ENCODE results near the gene PRUNE2.

PRUNE2 gene

GRCh38 chr9:76787677-76788076, 118.2 kb downstream of the PRUNE2 start:
- no peaks in the 10 kb centered on the region for H3K36me3 ChIP-seq (ENCODE audit: control insufficient read depth, insufficient read depth, low read length)
- no peaks in the 10 kb centered on the region for H3K9me3 ChIP-seq (ENCODE audit: control insufficient read depth, low read length)
- H3K4me3 ChIP-seq (ENCODE audit: insufficient read depth, low read depth, low read length), result no peak overlapping the region
- no peaks in the 10 kb centered on the region for H3K27me3 ChIP-seq (ENCODE audit: control insufficient read depth, insufficient read depth, low read length, poor library complexity, severe bottlenecking)
- WGBS, 2 experiments, result 92 to 95% methylated on average over 11 of the region's 11 CpGs
- H3K27ac ChIP-seq (ENCODE audit: insufficient read depth, low read depth, low read length, poor library complexity, severe bottlenecking), result no peak overlapping the region
- H3K4me1 ChIP-seq (ENCODE audit: control insufficient read depth, insufficient read depth, low read length), result no peaks in the 10 kb centered on the region

GRCh38 chr9:76785501-76785900, 120.4 kb downstream of the PRUNE2 start:
- H3K27me3 ChIP-seq (ENCODE audit: control insufficient read depth, insufficient read depth, low read length, poor library complexity, severe bottlenecking), result no peaks in the 10 kb centered on the region
- no peaks in the 10 kb centered on the region for H3K9me3 ChIP-seq (ENCODE audit: control insufficient read depth, low read length)
- H3K4me3 ChIP-seq (ENCODE audit: insufficient read depth, low read depth, low read length), result no peak overlapping the region
- H3K4me1 ChIP-seq (ENCODE audit: control insufficient read depth, insufficient read depth, low read length), result no peaks in the 10 kb centered on the region
- 95 to 100% methylated on average over 1 of the region's 1 CpG for WGBS, 2 experiments
- no peak overlapping the region for H3K27ac ChIP-seq (ENCODE audit: insufficient read depth, low read depth, low read length, poor library complexity, severe bottlenecking)
- H3K36me3 ChIP-seq (ENCODE audit: control insufficient read depth, insufficient read depth, low read length), result no peaks in the 10 kb centered on the region

GRCh38 chr9:76784881-76785280, 121.0 kb downstream of the PRUNE2 start:
- no peaks in the 10 kb centered on the region for H3K27me3 ChIP-seq (ENCODE audit: control insufficient read depth, insufficient read depth, low read length, poor library complexity, severe bottlenecking)
- H3K4me1 ChIP-seq (ENCODE audit: control insufficient read depth, insufficient read depth, low read length), result no peaks in the 10 kb centered on the region

DNA sequence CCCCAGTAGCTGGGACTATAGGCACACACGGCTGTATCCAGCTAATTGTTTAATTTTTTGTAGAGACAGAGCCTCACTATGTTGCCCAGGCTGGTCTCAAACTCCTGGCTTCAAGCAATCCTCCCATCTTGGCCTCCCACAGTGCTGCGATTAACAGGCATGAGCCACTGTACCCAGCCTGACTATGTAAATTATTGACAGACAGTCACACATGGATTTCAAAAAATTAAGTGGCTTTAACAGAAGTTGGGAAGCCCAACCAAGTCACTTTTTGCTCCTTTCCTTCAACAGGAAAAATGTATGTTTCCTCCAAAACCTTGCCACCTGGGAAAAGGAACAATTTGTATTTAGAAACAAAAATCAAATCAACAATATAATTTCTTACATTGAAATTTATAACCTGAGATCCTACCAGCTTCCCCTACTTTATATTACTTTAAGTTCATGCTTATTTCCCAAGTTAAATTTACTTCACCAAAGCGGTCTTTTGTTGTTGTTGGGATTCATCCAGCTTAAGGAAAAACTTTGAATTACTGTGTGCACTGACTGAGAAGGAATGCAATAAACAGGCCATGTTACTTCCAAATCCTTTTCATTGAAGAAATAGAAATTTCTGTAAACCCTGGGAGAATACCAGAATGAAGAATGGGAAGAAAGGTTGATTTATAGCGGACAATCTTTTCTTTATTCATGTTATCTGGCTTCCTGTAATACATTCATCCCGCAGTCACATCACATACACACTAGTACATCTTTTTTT, 133.0 kb downstream of the PRUNE2 start:
- Histone ChIP-seq H3K4me1 (ENCODE audit: control insufficient read depth, insufficient read depth, low read length) (no peaks in the 10 kb centered on the region), H3K27me3 (ENCODE audit: control insufficient read depth, insufficient read depth, low read length, poor library complexity, severe bottlenecking) (no peaks in the 10 kb centered on the region), H3K36me3 (ENCODE audit: control insufficient read depth, insufficient read depth, low read length) (no peaks in the 10 kb centered on the region), H3K9me3 (ENCODE audit: control insufficient read depth, low read length) (no peaks in the 10 kb centered on the region), H3K4me3 (ENCODE audit: insufficient read depth, low read depth, low read length) (no peak overlapping the region), H3K27ac (ENCODE audit: insufficient read depth, low read depth, low read length, poor library complexity, severe bottlenecking) (no peak overlapping the region)
- 46 to 50% methylated on average over 2 to 4 of the region's 5 CpGs for WGBS, 2 experiments

More at GRCh38 chr9:76784881-76785280, 121.0 kb downstream of the PRUNE2 start:
- Histone ChIP-seq H3K27ac (ENCODE audit: insufficient read depth, low read depth, low read length, poor library complexity, severe bottlenecking) (no peak overlapping the region), H3K36me3 (ENCODE audit: control insufficient read depth, insufficient read depth, low read length) (no peaks in the 10 kb centered on the region), H3K9me3 (ENCODE audit: control insufficient read depth, low read length) (no peaks in the 10 kb centered on the region), H3K4me3 (ENCODE audit: insufficient read depth, low read depth, low read length) (no peak overlapping the region)

DNA sequence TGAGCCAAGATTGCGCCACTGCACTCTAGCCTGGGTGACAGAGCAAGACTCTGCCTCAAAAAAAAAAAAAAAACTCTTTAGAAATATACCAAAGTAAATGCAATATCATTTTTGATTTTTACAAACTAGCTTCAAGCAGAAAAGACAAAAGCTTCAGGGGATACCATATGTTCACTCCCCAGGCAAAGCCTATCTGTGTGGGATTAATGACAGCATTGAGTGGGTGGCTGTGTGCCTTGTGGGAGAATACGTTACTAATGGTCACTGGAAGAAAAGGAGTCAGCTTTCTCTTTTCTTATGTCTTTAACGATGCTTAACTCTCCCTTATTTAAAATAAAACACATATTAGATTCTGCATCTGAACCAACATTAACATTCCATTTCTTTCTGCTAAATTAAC, 139.8 kb downstream of the PRUNE2 start:
- 86 to 92% methylated on average over 2 to 3 of the region's 3 CpGs for WGBS, 2 experiments
- H3K27ac ChIP-seq (ENCODE audit: insufficient read depth, low read depth, low read length, poor library complexity, severe bottlenecking), result no peak overlapping the region
- no peaks in the 10 kb centered on the region for H3K36me3 ChIP-seq (ENCODE audit: control insufficient read depth, insufficient read depth, low read length)
- no peaks in the 10 kb centered on the region for H3K27me3 ChIP-seq (ENCODE audit: control insufficient read depth, insufficient read depth, low read length, poor library complexity, severe bottlenecking)
- H3K4me1 ChIP-seq (ENCODE audit: control insufficient read depth, insufficient read depth, low read length), result no peaks in the 10 kb centered on the region
- H3K4me3 ChIP-seq (ENCODE audit: insufficient read depth, low read depth, low read length), result no peak overlapping the region
- H3K9me3 ChIP-seq (ENCODE audit: control insufficient read depth, low read length), result no peaks in the 10 kb centered on the region

DNA sequence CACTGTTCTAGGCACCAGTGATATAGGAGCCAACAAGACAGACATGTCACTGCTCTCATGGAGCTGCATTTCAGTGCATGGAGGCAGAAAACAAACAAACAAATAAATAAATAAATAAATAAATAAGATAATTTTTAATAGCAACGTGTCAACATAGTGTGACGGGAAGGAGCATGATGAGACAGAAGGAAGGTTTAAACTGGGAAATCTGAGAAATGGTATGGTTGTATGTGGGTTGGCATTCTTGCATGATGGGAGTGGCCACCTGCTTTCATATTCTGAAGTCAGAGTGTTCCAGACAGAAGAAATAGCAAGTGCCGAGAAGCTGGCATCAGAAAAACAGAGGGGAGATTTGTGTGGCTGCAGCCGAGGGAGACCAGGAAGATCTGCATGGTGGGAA, 141.8 kb downstream of the PRUNE2 start, which contains the start of gene PCA3:
Gene PCA3 (plus strand): TSS at position 301 of the 400 bp plus-strand sequence.
- Histone ChIP-seq H3K27ac (ENCODE audit: insufficient read depth, low read depth, low read length, poor library complexity, severe bottlenecking) (no peak within 1 kb of the TSS), H3K4me1 (ENCODE audit: control insufficient read depth, insufficient read depth, low read length) (no peaks in the 10 kb centered on the region), H3K4me3 (ENCODE audit: insufficient read depth, low read depth, low read length) (no peak within 1 kb of the TSS), H3K9me3 (ENCODE audit: control insufficient read depth, low read length) (no peaks in the 10 kb centered on the region), H3K36me3 (ENCODE audit: control insufficient read depth, insufficient read depth, low read length) (no peaks in the 10 kb centered on the region), H3K27me3 (ENCODE audit: control insufficient read depth, insufficient read depth, low read length, poor library complexity, severe bottlenecking) (no peaks in the 10 kb centered on the region)
- whole genome bisulfite sequencing, 2 experiments, result 96 to 97% methylated on average over 4 of the region's 4 CpGs

DNA sequence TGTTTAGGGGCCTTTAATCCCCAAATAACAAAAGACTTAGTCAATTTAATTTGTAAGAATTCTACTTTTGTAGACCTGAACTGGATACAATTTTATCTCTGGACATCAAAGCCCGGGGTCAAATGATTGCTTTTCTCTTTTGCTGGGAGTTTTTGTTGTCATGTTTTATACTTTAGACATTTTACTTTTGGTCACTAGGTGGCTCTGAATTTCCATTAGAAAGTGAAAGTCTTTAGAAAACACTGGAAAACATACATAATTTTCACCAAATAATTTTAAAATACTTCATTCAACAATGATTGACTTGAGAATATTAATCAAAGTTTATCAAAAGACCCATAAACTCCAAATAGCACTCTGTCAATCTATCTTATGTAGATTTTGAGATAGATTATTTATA, 144.5 kb downstream of the PRUNE2 start:
- Histone ChIP-seq H3K4me1 (ENCODE audit: control insufficient read depth, insufficient read depth, low read length) (no peaks in the 10 kb centered on the region), H3K36me3 (ENCODE audit: control insufficient read depth, insufficient read depth, low read length) (no peaks in the 10 kb centered on the region), H3K4me3 (ENCODE audit: insufficient read depth, low read depth, low read length) (no peak overlapping the region), H3K27me3 (ENCODE audit: control insufficient read depth, insufficient read depth, low read length, poor library complexity, severe bottlenecking) (no peaks in the 10 kb centered on the region), H3K9me3 (ENCODE audit: control insufficient read depth, low read length) (no peaks in the 10 kb centered on the region), H3K27ac (ENCODE audit: insufficient read depth, low read depth, low read length, poor library complexity, severe bottlenecking) (no peak overlapping the region)
- 60 to 93% methylated on average over 1 of the region's 1 CpG for WGBS, 2 experiments

DNA sequence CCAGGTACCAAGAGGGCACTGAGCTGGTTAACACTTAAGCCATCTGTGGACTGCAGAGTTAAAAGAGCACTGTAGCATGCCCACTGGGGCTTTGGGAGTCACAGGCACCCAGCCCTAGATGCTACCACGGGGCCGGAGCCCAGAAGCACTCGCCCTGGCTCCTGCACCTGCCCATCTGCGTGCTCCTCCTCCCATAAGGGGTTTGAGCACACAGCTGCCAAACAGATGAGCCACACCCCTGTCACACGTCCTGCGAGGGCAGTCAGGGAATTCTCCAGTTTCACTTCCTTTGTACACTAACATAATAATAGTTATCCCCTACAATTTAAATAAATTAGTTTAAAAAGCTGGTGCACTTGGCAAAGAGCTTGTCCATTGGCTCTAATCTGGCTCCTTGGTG, 146.2 kb downstream of the PRUNE2 start:
- WGBS, 2 experiments, result 83 to 90% methylated on average over 5 to 6 of the region's 6 CpGs
- Histone ChIP-seq H3K4me1 (ENCODE audit: control insufficient read depth, insufficient read depth, low read length) (no peaks in the 10 kb centered on the region), H3K27ac (ENCODE audit: insufficient read depth, low read depth, low read length, poor library complexity, severe bottlenecking) (no peak overlapping the region), H3K36me3 (ENCODE audit: control insufficient read depth, insufficient read depth, low read length) (no peaks in the 10 kb centered on the region), H3K27me3 (ENCODE audit: control insufficient read depth, insufficient read depth, low read length, poor library complexity, severe bottlenecking) (no peaks in the 10 kb centered on the region), H3K4me3 (ENCODE audit: insufficient read depth, low read depth, low read length) (no peak overlapping the region), H3K9me3 (ENCODE audit: control insufficient read depth, low read length) (no peaks in the 10 kb centered on the region)

GRCh38 chr9:76758476-76758875, 147.4 kb downstream of the PRUNE2 start:
- Histone ChIP-seq H3K27ac (ENCODE audit: insufficient read depth, low read depth, low read length, poor library complexity, severe bottlenecking) (no peak overlapping the region), H3K4me1 (ENCODE audit: control insufficient read depth, insufficient read depth, low read length) (no peaks in the 10 kb centered on the region), H3K27me3 (ENCODE audit: control insufficient read depth, insufficient read depth, low read length, poor library complexity, severe bottlenecking) (no peaks in the 10 kb centered on the region), H3K9me3 (ENCODE audit: control insufficient read depth, low read length) (no peaks in the 10 kb centered on the region), H3K4me3 (ENCODE audit: insufficient read depth, low read depth, low read length) (no peak overlapping the region), H3K36me3 (ENCODE audit: control insufficient read depth, insufficient read depth, low read length) (no peaks in the 10 kb centered on the region)
- 62 to 77% methylated on average over 4 of the region's 4 CpGs for WGBS, 2 experiments

DNA sequence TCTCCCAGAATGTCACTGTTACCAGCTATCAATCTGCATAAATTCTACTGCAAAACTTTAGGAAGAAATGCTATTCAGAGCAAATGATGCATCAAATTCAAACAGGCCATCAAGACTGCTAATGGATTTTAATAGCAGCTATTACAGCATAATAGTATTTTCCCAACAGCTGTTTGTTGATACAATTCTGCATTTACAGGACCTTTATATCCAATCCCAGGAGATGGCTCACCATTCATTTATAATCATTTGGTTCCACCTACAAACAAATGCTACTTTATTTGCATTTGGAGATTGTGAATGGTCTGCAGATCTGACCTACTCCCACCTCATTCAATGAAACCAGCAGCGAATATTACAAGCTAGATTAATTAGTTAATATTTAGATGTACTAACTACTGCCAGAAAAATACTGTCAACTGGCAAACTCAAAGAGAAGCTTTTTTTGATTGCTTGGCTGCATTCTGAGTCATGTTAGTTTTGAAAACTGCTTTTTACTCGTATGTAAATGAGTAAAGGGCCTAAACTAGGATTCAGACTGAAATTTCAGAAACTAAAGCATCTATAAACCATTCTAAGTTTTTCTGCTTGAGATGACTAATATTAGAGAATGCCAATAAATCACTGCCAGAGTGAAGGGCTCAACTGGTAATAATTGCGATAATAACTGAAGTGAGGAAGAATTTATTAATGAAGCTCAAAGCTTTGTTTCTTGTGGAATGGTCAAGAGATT, 148.8 kb downstream of the PRUNE2 start:
- no peaks in the 10 kb centered on the region for H3K4me1 ChIP-seq (ENCODE audit: control insufficient read depth, insufficient read depth, low read length)
- H3K27me3 ChIP-seq (ENCODE audit: control insufficient read depth, insufficient read depth, low read length, poor library complexity, severe bottlenecking), result no peaks in the 10 kb centered on the region
- 85 to 92% methylated on average over 2 of the region's 3 CpGs for WGBS, 2 experiments
- no peaks in the 10 kb centered on the region for H3K9me3 ChIP-seq (ENCODE audit: control insufficient read depth, low read length)
- no peaks in the 10 kb centered on the region for H3K36me3 ChIP-seq (ENCODE audit: control insufficient read depth, insufficient read depth, low read length)
- no peak overlapping the region for H3K27ac ChIP-seq (ENCODE audit: insufficient read depth, low read depth, low read length, poor library complexity, severe bottlenecking)
- H3K4me3 ChIP-seq (ENCODE audit: insufficient read depth, low read depth, low read length), result no peak overlapping the region
